LHCN-M2 (cell line): ENCODE measurements around the gene TGDS. TPM values are rescaled to one million over a fixed set of nuclear protein-coding genes. Genes with fewer than 3 reads are reported as not detected.

Experiments used
- total RNA-seq: library from RNA; depleted of rRNA; stranded (reverse); fragments of >200 nt; gene quantifications from 2 replicates; pipeline ENCODE4 v1.2.3, GENCODE V29; 2014; rRNA removed

The TGDS gene
- total RNA-seq, 1 experiment from 2014 or later: 11.7 TPM

Other genes starting within 250 kb of the TGDS start
- 0.06 TPM in 1 of 2 replicates, not detected in the other for gene DCT, start 116.5 kb downstream of the TGDS start, total RNA-seq
- gene GPR180, start 5.7 kb upstream of the TGDS start, total RNA-seq: 9.6 and 10.1 TPM in 2 replicates
- gene SOX21, start 116.4 kb upstream of the TGDS start, total RNA-seq: not detected in 2 replicates